GM21447 (cell line): ENCODE measurements around the gene NRBP1.
"Not testable (repeated sequence)": the region's sequence is repeated elsewhere in the genome, so short reads cannot be mapped to it uniquely, and the experiment has no call there.

Source experiments
- ATAC-seq: cut with Tn5 transposase; IDR thresholded peaks from one replicate; pipeline ENCODE4 v1.9.1; 2021; ENCODE audit not compliant: unreplicated experiment

Gene NRBP1

GRCh38 chr2:27421660-27422250 lies 6.7 kb upstream of the NRBP1 start:
- no peak for ATAC-seq

- ATAC-seq, result no peak
Observed at GRCh38 chr2:27422958-27423357, 5.5 kb upstream of the NRBP1 start.

- ATAC-seq, result not testable (repeated sequence)
Observed at GRCh38 chr2:27425039-27425438, 3.4 kb upstream of the NRBP1 start.

GRCh38 chr2:27427863-27428212 lies 593 bp upstream of the NRBP1 start:
- ATAC-seq, result no peak

- peak; percentile 67 for ATAC-seq
Observed at GRCh38 chr2:27428978-27429541, 629 bp downstream of the NRBP1 start.

GRCh38 chr2:27431395-27431794 lies 3.0 kb downstream of the NRBP1 start:
- ATAC-seq, result no peak

GRCh38 chr2:27435628-27436027 lies 7.2 kb downstream of the NRBP1 start:
- no peak for ATAC-seq

GRCh38 chr2:27441226-27441926 lies 12.9 kb downstream of the NRBP1 start:
- ATAC-seq, result no peak

- no peak for ATAC-seq
Observed at GRCh38 chr2:27441958-27442919, 13.8 kb downstream of the NRBP1 start, which contains the start of gene KRTCAP3. Gene KRTCAP3, plus strand, starts transcription at chr2:27442381. Its CDS starts 32 bp downstream, at chr2:27442413.

GRCh38 chr2:27442920-27443282 lies 14.5 kb downstream of the NRBP1 start:
- no peak for ATAC-seq

GRCh38 chr2:27445155-27445554 lies 16.7 kb downstream of the NRBP1 start:
- no peak for ATAC-seq

- ATAC-seq, result no peak
Observed at GRCh38 chr2:27445615-27446014, 17.2 kb downstream of the NRBP1 start.

- no peak for ATAC-seq
Observed at GRCh38 chr2:27446057-27446456, 17.6 kb downstream of the NRBP1 start.

- ATAC-seq, result no peak
Observed at GRCh38 chr2:27448381-27448780, 19.9 kb downstream of the NRBP1 start.

GRCh38 chr2:27451095-27451494 lies 22.7 kb downstream of the NRBP1 start:
- ATAC-seq, result no peak

GRCh38 chr2:27453968-27454367 lies 25.5 kb downstream of the NRBP1 start:
- no peak for ATAC-seq

- no peak for ATAC-seq
Observed at GRCh38 chr2:27461118-27461517, 32.7 kb downstream of the NRBP1 start.

GRCh38 chr2:27464443-27464842 lies 36.0 kb downstream of the NRBP1 start:
- ATAC-seq, result no peak

GRCh38 chr2:27471961-27472360 lies 43.5 kb downstream of the NRBP1 start:
- ATAC-seq, result no peak

- no peak for ATAC-seq
Observed at GRCh38 chr2:27485496-27485895, 57.1 kb downstream of the NRBP1 start.

GRCh38 chr2:27489118-27489497 lies 60.7 kb downstream of the NRBP1 start:
- peak; percentile 7 for ATAC-seq
